CD4-positive, alpha-beta T cell treated with Interleukin-15 for 1 hour (primary cell): ENCODE results near the gene SOX9.

Experiments
- DNase-seq: peaks from one replicate; pipeline ENCODE4 v3.0.0-alpha.2; 2020

The SOX9 gene

DNA sequence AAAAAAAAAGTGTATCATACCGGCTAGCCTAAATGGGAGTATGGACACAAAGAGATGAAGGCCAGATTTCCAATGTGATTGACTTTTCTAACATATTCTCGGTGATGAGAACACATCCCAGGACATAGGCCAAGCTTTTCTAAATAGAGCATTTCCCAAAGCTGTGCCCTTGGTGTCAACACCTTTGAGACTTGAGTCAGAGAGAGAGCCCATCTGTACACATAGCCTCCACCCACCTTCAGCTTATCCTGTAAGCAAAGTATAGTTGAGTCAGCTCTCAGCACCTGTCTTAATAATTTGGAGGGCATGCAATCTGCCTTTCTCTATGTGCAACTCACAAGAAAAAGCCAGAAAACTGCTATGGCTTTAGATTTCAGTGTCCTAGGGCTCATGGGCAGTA, 42.7 kb downstream of the SOX9 start:
- no peak for DNase-seq

DNA sequence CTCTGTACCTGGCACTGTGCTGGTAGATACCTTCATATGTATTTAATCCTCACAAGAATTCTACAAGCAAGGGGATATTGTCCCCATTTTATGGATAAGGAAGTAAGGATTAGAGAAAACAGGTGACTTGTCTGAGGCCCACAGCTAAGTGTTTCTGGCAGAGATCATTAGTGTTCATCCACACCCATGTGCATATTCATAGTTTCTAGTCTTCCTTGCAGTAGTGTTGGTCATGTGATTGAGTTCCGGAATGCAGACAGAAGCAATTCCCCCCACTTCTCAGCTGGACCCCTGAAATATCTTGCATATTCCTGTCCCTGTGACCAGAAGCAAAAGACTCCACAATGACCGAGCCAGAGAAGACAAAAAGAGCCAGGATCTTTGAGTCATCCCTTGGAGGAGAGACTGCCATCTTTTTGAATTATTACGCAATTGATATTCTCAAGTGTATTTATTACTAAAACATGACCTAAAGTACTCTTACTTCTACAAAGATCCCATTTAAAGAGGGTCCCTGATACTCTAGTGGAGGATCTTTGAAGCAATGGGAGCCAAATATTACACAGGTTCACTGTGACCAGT, 43.4 kb downstream of the SOX9 start:
- no peak for DNase-seq

DNA sequence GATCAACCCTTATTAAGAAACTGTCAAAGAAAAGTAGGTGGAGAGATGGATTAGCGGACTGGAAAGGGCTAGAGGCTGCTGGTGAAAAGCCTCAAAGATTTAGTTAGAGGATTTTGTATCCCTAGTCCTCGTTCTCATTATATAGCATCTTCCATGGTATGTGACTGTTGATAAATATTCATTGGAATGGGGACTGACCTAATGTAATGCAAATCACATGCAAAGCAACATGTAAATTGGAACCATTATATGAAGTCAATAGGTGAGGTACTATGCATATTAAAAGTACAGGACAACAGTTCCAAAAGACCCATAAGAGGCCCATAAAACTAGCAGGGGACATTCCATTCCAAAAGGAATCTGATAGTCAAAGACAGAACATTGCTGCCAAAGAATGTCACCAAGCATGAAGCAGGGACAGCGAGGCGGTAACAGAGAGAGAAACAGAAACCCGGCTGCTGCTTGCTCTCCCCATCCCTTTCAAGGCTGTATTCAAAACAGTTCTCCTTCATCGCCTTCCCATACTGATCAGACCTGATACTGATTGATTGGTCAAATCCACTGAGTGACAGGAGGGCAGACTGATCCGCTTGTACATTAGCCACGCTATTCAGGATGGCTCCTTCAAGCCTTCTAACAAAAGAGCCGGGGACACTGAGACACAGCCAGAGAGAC, 44.5 kb downstream of the SOX9 start:
- no peak for DNase-seq

DNA sequence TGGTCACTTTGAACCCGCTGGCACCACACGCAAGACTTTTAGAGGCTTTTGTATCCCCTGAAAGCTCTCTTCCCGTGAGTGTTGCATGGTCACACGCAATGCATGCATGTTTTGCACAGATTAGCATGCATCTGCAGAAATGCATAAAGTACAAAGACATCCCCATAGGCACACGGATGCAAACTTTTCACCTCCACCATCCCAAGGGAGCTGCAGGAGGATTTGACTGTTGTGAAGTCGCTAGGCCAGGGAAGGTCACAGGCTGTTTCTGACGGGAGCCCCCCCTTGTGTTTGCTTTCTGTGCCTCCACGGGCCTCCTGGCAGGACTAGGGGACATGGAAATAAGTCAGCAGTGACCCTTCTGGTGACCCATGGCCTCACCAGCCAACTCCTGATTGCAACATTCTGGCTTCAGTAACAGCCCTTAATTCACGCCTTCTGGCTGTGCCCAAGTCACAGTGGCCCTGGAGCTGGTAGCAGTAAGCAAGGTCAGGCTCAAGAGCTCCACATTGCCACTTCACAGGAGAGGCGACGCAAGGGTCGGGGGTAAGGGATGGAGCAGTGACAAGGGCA, 45.1 kb downstream of the SOX9 start:
- no peak for DNase-seq

DNA sequence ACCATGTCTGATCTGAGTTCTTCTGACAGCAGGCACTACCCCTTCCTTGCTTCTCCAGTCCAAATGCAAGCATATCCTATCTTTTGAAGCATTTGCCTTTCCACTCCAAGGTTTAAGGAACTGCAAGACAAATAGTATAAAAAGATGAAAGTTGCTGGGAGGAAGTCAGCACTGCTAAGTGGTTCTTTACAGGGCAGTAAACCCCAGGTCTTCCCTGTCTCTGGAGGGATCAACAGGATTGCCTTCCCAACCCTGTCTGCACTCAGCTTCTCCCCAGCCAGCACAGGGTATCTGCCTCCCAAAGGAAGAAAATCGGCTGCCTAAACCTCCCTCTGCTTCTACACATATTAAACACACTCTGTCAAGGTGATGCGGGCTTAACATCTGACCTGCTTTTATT, 46.8 kb downstream of the SOX9 start:
- no peak for DNase-seq

DNA sequence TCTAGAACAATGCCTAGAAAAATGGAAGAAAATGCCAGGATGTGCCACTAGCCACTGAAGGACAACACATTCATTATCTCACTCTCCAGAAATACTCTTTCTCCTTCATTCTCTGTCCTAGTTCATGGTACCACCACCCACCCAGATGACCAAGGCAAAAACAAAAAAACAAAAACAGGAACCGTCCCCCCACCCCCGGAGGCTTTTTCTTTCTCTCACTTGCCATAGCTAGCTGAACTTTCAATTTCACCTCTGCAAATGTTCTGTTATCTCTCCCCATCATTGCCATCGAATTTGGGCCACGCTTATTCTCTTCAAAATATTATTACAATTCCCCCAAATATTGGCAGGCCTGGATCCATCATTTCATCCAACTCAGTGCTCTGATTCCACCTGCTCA, 49.0 kb downstream of the SOX9 start:
- DNase-seq = no peak

DNA sequence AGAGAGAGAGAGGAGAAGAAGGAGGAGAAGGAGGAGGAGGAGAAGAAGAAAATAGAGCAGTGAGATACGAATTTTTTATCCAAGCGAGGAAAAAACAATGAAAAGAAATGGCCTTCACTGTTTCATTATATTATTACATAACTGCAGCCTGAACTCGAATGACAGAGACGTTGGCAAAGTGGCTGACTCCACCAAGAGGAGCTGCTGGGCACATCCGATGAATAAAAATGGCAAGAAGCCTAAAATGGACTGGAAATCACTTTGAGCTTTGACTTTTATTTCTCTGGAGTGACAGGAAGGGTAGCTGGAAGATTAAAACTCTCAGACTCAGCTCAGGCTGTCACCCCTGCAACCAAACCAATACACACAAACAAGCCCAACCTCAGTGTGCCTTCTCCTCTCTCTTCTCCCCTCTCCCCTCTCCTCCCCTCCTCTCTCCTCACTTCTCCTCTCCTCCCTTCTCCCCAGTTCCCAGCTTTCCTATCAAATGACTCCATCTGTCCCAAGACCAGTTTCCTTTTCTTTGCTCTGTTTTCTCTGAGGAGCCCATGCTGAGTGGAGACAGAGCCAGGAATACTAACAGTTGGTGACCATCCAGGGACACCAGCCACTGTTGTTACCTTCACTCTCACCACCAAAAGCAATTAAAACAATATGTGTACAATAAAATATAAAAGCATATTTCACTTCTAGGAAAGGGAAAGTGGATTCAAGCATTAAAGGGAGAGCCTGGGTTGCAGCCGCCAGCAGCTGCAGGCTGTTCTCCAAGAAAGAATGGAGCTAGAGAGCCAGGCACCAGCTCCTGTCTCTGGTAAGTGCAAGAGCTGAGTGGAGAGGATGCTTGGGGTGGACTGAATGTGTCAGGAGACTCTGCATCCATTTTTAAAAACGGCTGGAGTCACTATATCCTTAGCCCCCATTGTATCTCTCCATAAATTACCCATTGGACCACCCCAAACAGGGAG, 51.2 kb downstream of the SOX9 start:
- DNase-seq = no peak

DNA sequence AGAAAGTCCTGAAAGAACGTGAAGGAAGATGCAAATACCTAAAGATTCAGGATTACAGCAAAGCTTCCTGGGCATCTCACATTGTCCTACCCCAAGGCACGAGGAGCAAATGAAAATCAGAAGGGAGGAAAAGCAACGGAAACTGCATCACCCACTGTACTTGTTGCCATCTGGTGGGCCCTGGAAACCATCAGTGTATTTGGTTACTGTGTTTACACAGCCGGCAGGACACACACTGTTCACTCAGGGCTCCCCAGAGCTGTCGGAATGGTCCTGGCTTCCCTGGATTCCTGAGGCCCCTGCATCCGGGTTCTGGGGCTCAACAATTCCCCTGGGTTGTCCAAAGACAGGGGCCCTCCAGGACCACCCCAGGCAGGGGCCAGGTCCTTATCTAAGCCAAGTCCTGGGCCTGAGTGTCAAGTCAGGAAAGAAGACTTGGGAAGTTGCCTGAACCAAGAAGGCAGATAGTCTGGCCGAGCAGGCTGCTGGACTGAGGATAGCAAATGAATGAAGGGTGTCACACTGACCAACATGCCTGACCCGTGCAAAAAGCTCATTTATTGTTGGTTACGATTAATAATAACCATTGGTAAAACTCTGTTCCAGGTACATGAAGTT, 52.8 kb downstream of the SOX9 start:
- DNase-seq = no peak

DNA sequence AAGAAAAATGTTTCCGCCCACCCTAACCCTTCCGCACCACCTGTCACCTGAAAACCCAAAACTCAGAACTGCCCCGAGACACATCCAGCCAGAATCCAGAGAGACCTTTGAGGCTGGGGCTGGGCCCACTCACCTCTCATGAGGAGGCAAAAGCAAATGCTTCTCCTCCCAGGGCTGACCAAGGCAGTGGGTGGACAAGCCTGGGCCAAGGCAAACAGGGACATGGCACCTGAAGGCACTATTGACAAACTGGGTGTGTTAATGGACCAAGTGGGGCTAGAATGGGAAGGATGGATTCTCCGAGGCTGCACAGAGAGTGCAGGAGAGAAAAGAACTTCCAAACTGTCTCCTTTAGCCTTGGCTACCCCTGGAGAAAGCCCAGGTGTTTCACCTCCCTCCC, 54.4 kb downstream of the SOX9 start:
- no peak for DNase-seq
